Vagina (tissue), 2 donors: ENCODE results near the gene RHOT1. TPM values are rescaled to one million over a fixed set of nuclear protein-coding genes. Genes with fewer than 3 reads are reported as not detected.
A peak's percentile ranks its signal among the peaks of the same experiment; 100 is the strongest.
"Not testable (repeated sequence)": the region's sequence is repeated elsewhere in the genome, so short reads cannot be mapped to it uniquely, and the experiment has no call there.

Experiments used
- DNase-seq, 2 donors: peaks; one replicate each; pipeline ENCODE4 v3.0.0-alpha.2; 2017; ENCODE audit errors: extremely low spot score in 2 of 2
- H3K27ac ChIP-seq: fragments of 200-600 bp; sonication (generic); one replicate; pipeline ENCODE4 v1.5.1; 2019
- H3K27me3 ChIP-seq: fragments of 200-600 bp; sonication (generic); one replicate; pipeline ENCODE4 v1.5.1; 2019
- H3K36me3 ChIP-seq, 2 donors: fragments of 200-600 bp; sonication (generic); one replicate each; pipeline ENCODE4 v1.5.1; 2017 to 2019
- H3K4me1 ChIP-seq: fragments of 200-600 bp; sonication (generic); one replicate; pipeline ENCODE4 v1.5.1; 2019
- H3K4me3 ChIP-seq, 2 donors: fragments of 200-600 bp; sonication (generic); 1 replicate in 1 of 2; 2 replicates in 1 of 2; pipeline ENCODE4 v1.5.1; 2016 to 2019
- H3K9me3 ChIP-seq: fragments of 200-600 bp; sonication (generic); one replicate; pipeline ENCODE4 v1.5.1; 2019
- POLR2A ChIP-seq, 2 donors: fragments of 450-650 bp; IDR thresholded peaks; one replicate each; pipeline ENCODE4 v1.6.1; 2017; ENCODE audit warnings: antibody characterized with exemption in 2 of 2, mild to moderate bottlenecking in 2 of 2, moderate library complexity in 2 of 2
- POLR2AphosphoS5 ChIP-seq, 2 donors: sonication (generic); formaldehyde crosslinking; IDR thresholded peaks; one replicate each; pipeline ENCODE4 v1.9.0; 2017; ENCODE audit warnings: antibody characterized with exemption in 2 of 2, mild to moderate bottlenecking in 2 of 2, low read depth in 1 of 2; ENCODE audit not compliant: insufficient read depth in 1 of 2
- intact Hi-C: fragments of 100-400 bp; cut with DNase I; formaldehyde crosslinking; loops from one replicate; pipeline ENCODE4 v1.15.1; 2023
- total RNA-seq: library from RNA; depleted of rRNA; stranded (reverse); fragments of >200 nt; gene quantifications from one replicate; pipeline ENCODE4 v1.2.3, GENCODE V29; 2016
- TF ChIP-seq, protein P1 (sequence below), 3 experiments: fragments of 450-650 bp in 2 of 3; fragments of 200-600 bp in 1 of 3; sonication (generic) in 1 of 3; IDR thresholded peaks; one replicate each; pipeline ENCODE4 v1.5.1; 2017 to 2019; ENCODE audit warnings: antibody characterized with exemption in 3 of 3, mild to moderate bottlenecking in 2 of 3, moderate library complexity in 2 of 3

The RHOT1 gene
- total RNA-seq, 1 donor from 2014 or later: 46.2 TPM

DNA sequence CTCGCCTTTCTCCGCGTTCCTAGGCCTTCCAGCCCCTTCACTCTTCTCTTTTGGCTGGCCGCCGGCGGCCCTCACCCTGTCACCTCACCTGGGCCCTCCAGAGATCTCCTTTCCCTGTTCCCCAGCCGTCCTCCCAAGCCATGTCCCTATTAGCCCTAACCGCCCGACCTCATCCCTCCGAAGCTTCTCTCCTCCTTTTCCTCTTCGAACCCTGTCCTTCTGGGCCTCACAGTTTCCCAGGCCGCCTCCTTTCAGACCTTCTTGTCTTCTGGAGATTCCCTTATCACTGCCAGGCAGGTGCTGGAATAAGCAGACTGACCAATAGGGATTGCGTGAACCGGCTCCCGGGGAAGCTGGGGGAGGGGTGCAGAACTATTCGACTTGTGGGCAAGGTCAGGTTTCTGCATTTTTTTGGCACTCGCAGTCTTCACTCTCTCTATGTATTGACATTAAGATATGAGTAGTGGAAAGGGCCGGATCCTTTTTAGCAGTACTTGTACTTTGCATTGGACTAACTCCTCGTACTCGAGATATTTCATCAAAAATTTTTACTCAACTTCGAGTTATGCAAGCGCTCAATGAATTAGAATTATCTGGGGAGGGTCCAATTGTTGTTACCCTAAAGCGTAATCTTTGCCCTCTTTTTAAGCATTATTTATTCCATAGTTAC is 690 bp downstream of the RHOT1 start:
- Histone ChIP-seq H3K36me3 (no peaks in the 10 kb centered on the region), H3K27ac (peak overlapping the region; percentile 92), H3K27me3 (no peaks in the 10 kb centered on the region), H3K4me1 (peaks cover 32% of the 10 kb centered on the region), H3K9me3 (no peaks in the 10 kb centered on the region), H3K4me3 (peak overlapping the region; percentile 71 to 96)
- intact Hi-C loops: no loop called here
- no peak for DNase-seq
- no peak for TF ChIP-seq POLR2AphosphoS5 (IDR thresholded peaks at IDR 0.05; ENCODE audit: insufficient read depth in 1 of 2, low read depth in 1 of 2)
- TF ChIP-seq, protein P1, sequence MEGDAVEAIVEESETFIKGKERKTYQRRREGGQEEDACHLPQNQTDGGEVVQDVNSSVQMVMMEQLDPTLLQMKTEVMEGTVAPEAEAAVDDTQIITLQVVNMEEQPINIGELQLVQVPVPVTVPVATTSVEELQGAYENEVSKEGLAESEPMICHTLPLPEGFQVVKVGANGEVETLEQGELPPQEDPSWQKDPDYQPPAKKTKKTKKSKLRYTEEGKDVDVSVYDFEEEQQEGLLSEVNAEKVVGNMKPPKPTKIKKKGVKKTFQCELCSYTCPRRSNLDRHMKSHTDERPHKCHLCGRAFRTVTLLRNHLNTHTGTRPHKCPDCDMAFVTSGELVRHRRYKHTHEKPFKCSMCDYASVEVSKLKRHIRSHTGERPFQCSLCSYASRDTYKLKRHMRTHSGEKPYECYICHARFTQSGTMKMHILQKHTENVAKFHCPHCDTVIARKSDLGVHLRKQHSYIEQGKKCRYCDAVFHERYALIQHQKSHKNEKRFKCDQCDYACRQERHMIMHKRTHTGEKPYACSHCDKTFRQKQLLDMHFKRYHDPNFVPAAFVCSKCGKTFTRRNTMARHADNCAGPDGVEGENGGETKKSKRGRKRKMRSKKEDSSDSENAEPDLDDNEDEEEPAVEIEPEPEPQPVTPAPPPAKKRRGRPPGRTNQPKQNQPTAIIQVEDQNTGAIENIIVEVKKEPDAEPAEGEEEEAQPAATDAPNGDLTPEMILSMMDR (IDR thresholded peaks at IDR 0.05): no peak
- no peak for TF ChIP-seq POLR2A (IDR thresholded peaks at IDR 0.05)

DNA sequence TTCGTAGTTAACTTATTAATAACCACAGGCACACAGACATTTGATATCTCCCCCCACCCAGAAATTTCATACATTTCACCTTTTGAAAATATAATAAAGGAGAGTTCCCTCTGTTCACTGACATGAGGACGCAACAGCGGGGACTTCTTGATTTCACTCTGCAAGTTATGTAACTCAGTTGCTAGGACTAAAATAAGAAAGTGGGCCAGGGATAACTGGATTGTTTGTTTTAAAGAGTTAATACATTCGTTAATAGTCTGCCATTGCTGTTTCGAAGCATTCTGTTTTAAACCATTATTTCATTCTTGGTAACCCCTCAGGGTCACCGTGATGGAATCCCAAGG is 1.2 kb downstream of the RHOT1 start:
- no peaks in the 10 kb centered on the region for H3K9me3 ChIP-seq
- H3K27ac ChIP-seq: no peak overlapping the region
- H3K4me1 ChIP-seq: peaks cover 32% of the 10 kb centered on the region
- DNase-seq: no peak
- H3K4me3 ChIP-seq: peak overlapping the region; percentile 71 to 96
- no peaks in the 10 kb centered on the region for H3K36me3 ChIP-seq
- intact Hi-C loops: no loop called here
- H3K27me3 ChIP-seq: no peaks in the 10 kb centered on the region
- TF ChIP-seq POLR2A (IDR thresholded peaks at IDR 0.05) (no peak), POLR2AphosphoS5 (IDR thresholded peaks at IDR 0.05; ENCODE audit: insufficient read depth in 1 of 2, low read depth in 1 of 2) (no peak)
- TF ChIP-seq, protein P1 (IDR thresholded peaks at IDR 0.05): no peak

DNA sequence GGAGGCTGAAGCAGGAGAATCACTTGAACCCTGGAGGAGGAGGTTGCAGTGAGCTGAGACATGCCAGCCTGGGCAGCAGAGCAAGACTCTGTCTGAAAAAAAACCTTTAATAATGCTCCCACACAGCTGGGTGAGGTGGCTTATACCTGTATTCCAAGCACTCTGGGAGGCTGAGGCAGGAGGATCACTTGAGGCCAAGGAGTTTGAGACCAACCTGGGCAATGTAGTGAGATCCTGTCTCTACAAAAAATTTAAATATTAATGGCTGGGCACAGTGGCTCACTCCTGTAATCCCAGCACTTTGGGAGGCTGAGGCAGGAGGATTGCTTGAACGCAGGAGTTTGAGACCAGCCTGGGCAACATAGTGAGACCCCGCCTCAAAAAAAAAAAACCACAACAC is 2.1 kb downstream of the RHOT1 start:
- H3K4me1 ChIP-seq: peaks cover 32% of the 10 kb centered on the region
- DNase-seq, H3K27ac ChIP-seq, H3K4me3 ChIP-seq, intact Hi-C loops, H3K9me3 ChIP-seq, H3K27me3 ChIP-seq, H3K36me3 ChIP-seq: not testable (repeated sequence)

- Histone ChIP-seq H3K27me3 (no peaks in the 10 kb centered on the region), H3K4me1 (peaks cover 27% of the 10 kb centered on the region), H3K36me3 (peaks cover 0 to 6% of the 10 kb centered on the region in 2 donors), H3K9me3 (no peaks in the 10 kb centered on the region), H3K4me3 (no peak overlapping the region), H3K27ac (no peak overlapping the region)
- TF ChIP-seq, protein P1 (IDR thresholded peaks at IDR 0.05): no peak
- TF ChIP-seq POLR2A (IDR thresholded peaks at IDR 0.05): no peak
- no peak for TF ChIP-seq POLR2AphosphoS5 (IDR thresholded peaks at IDR 0.05; ENCODE audit: insufficient read depth in 1 of 2, low read depth in 1 of 2)
- DNase-seq: no peak
- intact Hi-C loops: no loop called here
Measured at GRCh38 chr17:32148351-32148750, 6.0 kb downstream of the RHOT1 start.

DNA sequence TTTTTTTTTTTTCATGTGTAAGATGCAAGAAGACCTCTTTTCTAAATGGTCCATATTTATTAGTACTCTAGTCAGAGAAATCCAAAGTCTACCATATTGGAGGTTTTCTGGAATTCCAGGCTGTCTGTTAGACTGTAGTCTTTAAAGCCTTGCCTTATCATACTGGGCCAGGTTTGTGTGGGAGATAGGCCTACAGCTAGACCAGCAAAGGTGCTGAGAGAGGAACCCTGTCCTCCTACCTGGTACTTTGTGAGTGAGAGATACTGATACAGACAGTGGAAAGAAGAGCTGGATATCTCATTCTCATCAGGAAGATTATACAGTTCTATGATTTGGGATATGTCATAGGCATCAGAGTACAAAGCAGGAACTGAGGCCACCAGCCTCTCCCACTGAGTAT is 8.1 kb downstream of the RHOT1 start:
- DNase-seq: no peak
- intact Hi-C loops: no loop called here
- Histone ChIP-seq H3K4me1 (peaks cover 7% of the 10 kb centered on the region), H3K36me3 (peaks cover 0 to 6% of the 10 kb centered on the region in 2 donors), H3K27me3 (no peaks in the 10 kb centered on the region), H3K4me3 (no peak overlapping the region), H3K9me3 (no peaks in the 10 kb centered on the region), H3K27ac (no peak overlapping the region)
- TF ChIP-seq POLR2AphosphoS5 (IDR thresholded peaks at IDR 0.05; ENCODE audit: insufficient read depth in 1 of 2, low read depth in 1 of 2) (no peak), POLR2A (IDR thresholded peaks at IDR 0.05) (no peak)
- TF ChIP-seq, protein P1 (IDR thresholded peaks at IDR 0.05): no peak
